A549 (cell line): Measurements from ENCODE around the gene SRGN.

ENCODE experiments used
- BCL3 ChIP-seq: fragments of >200 bp; sonication (Bioruptor Twin); formaldehyde crosslinking; IDR thresholded peaks from 3 replicates; pipeline ENCODE4 v1.6.1; 2016
- CTCF ChIP-seq: fragments of >200 bp; sonication (Bioruptor Twin); formaldehyde crosslinking; IDR thresholded peaks from 3 replicates; pipeline ENCODE4 v1.5.1; 2016
- EP300 ChIP-seq, 2 experiments: fragments of >200 bp; sonication (Bioruptor Twin); formaldehyde crosslinking; IDR thresholded peaks; 2 replicates in 1 of 2; 3 replicates in 1 of 2; pipeline ENCODE4 v1.6.1; 2016 to 2017
- ESRRA ChIP-seq: fragments of 150-350 bp; IDR thresholded peaks from 2 replicates; pipeline ENCODE4 v1.6.1; 2014; ENCODE audit warnings: mild to moderate bottlenecking, low read length, borderline replicate concordance
- FOSB ChIP-seq: fragments of 250-450 bp; sonication (Bioruptor Pico); IDR thresholded peaks from 2 replicates; pipeline ENCODE4 v1.5.0; 2020; ENCODE audit warnings: mild to moderate bottlenecking, moderate library complexity
- POLR2A ChIP-seq: IDR thresholded peaks from 2 replicates; pipeline ENCODE4 v1.6.1; 2012; ENCODE audit warnings: mild to moderate bottlenecking, low read length

- TF ChIP-seq CTCF (no peak; the same call in 2 of the 3 replicates), BCL3 (no peak), FOSB (CRISPR knock-in tag) (no peak), POLR2A (no peak), EP300 (IDR thresholded peaks at IDR 0.05) (no peak), ESRRA (no peak)
Measured at GRCh38 chr10:69123306-69123746, 35.4 kb downstream of the SRGN start.
